ENCODE measurements around the gene NDUFV1.

DNA sequence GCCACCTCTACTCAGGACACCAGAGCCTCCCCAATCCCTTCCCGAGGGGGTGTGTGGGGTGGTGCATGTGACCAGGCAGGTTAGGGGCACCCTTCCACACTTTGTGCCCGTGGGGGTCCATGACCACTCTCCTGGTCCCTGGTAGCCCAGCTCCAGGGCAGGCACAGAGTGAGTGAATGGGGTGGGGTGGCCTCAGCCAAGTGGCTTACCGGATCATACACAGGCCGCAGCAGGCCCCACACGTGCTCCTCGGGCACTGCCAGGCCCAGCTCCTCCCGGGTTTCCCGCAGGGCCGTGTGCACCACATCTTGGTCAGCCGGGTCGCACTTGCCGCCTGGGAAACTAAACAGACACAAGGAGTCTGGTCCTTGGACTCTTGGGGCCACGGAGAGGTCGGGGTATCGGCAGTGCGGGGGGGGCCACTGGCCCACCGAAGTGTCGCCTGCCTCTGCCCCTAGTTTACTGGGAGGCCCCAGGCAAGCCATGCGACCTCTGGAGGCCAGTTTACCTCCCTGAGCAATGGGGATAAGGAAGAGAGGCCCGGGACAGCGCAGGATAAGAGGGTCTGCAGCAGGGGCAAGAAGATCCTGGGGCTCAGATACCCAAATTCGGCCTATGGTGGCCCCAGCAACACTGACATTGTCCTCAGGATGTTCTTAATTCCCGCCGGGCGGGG is 22.1 kb downstream of the NDUFV1 start:
- TF ChIP-seq POLR2A (IDR thresholded peaks at IDR 0.05; ENCODE audit: low read length) (no peak), GATA1 (IDR thresholded peaks at IDR 0.05; ENCODE audit: low read depth, low read length) (no peak)
